ENCODE results near the gene IFNAR1. TPM values are rescaled to one million over a fixed set of nuclear protein-coding genes. Genes with fewer than 3 reads are reported as not detected.
A peak's percentile ranks its signal among the peaks of the same experiment; 100 is the strongest.

Gene IFNAR1
- total and polyA plus RNA-seq, 9 of the 15 experiments (the other 6 are each of a cell fraction or from before 2014, with no cell fraction given), result 8.6 to 31.8 (median 14.8) TPM

- no peak for TF ChIP-seq ZBTB40 (IDR thresholded peaks at IDR 0.05)
- TF ChIP-seq ZBTB40 (CRISPR knock-in tag; IDR thresholded peaks at IDR 0.05), result no peak
- no peak for TF ChIP-seq TFAM (CRISPR knock-in tag; conservative IDR thresholded peaks at IDR 0.05)
- no peak for TF ChIP-seq FOXO4 (CRISPR knock-in tag; IDR thresholded peaks at IDR 0.05)
- no peak for TF ChIP-seq ARID4B (CRISPR knock-in tag; IDR thresholded peaks at IDR 0.05)
- no peak for TF ChIP-seq PPARD (CRISPR knock-in tag; IDR thresholded peaks at IDR 0.05)
- no peak for TF ChIP-seq USF2 (CRISPR knock-in tag; IDR thresholded peaks at IDR 0.05)
- no peak for TF ChIP-seq ZC3H11A (IDR thresholded peaks at IDR 0.05; ENCODE audit: low read depth, low read length)
- no peak for TF ChIP-seq MCM2 (IDR thresholded peaks at IDR 0.05; ENCODE audit: low read depth)
- no peak for TF ChIP-seq NCOA4 (IDR thresholded peaks at IDR 0.05; ENCODE audit: partially characterized antibody)
- TF ChIP-seq SMARCC2 (IDR thresholded peaks at IDR 0.05; ENCODE audit: low read depth), result 0 out of 2 replicates have a peak, but pooled peaks have one; percentile 59
- no peak for TF ChIP-seq RBM22 (IDR thresholded peaks at IDR 0.05; ENCODE audit: low read depth, low read length, poor library complexity, severe bottlenecking)
Observed at GRCh38 chr21:33368124-33368523, 43.4 kb downstream of the IFNAR1 start (continued).
